ENCODE results near the gene SYT7.
"Not testable (repeated sequence)": the region's sequence is repeated elsewhere in the genome, so short reads cannot be mapped to it uniquely, and the experiment has no call there.

Gene SYT7

GRCh38 chr11:61480994-61481335, 99.9 kb downstream of the SYT7 start:
- no peak for DNase-seq (ENCODE audit: low read depth in 2 of 2, low spot score in 1 of 2)

- DNase-seq (ENCODE audit: low read depth in 2 of 2, low spot score in 1 of 2): no peak
Measured at GRCh38 chr11:61480261-61480993, 100.4 kb downstream of the SYT7 start.

- not testable (repeated sequence) for DNase-seq (ENCODE audit: low read depth in 2 of 2, low spot score in 1 of 2)
Measured at GRCh38 chr11:61479360-61480058, 101.4 kb downstream of the SYT7 start.

- peak; percentile 33 to 38 for DNase-seq (ENCODE audit: low read depth in 2 of 2, low spot score in 1 of 2)
Measured at GRCh38 chr11:61477727-61478148, 103.1 kb downstream of the SYT7 start.

- no peak for DNase-seq (ENCODE audit: low read depth in 2 of 2, low spot score in 1 of 2)
Measured at GRCh38 chr11:61477126-61477525, 103.8 kb downstream of the SYT7 start.

GRCh38 chr11:61476371-61476770, 104.5 kb downstream of the SYT7 start:
- no peak for DNase-seq (ENCODE audit: low read depth in 2 of 2, low spot score in 1 of 2)

- DNase-seq (ENCODE audit: low read depth in 2 of 2, low spot score in 1 of 2): no peak
Measured at GRCh38 chr11:61475433-61475832, 105.4 kb downstream of the SYT7 start.

GRCh38 chr11:61474013-61474643, 106.7 kb downstream of the SYT7 start:
- no peak for DNase-seq (ENCODE audit: low read depth in 2 of 2, low spot score in 1 of 2)

GRCh38 chr11:61473370-61474012, 107.4 kb downstream of the SYT7 start:
- DNase-seq (ENCODE audit: low read depth in 2 of 2, low spot score in 1 of 2): no peak

GRCh38 chr11:61472868-61473267, 108.0 kb downstream of the SYT7 start:
- DNase-seq (ENCODE audit: low read depth in 2 of 2, low spot score in 1 of 2): no peak

GRCh38 chr11:61472282-61472681, 108.6 kb downstream of the SYT7 start:
- DNase-seq (ENCODE audit: low read depth in 2 of 2, low spot score in 1 of 2): no peak

- DNase-seq (ENCODE audit: low read depth in 2 of 2, low spot score in 1 of 2): no peak
Measured at GRCh38 chr11:61468002-61468401, 112.9 kb downstream of the SYT7 start.

- DNase-seq (ENCODE audit: low read depth in 2 of 2, low spot score in 1 of 2): not testable (repeated sequence)
Measured at GRCh38 chr11:61467602-61468001, 113.3 kb downstream of the SYT7 start.

Measured in stimulated activated CD8-positive, alpha-beta memory T cell treated with anti-CD3 and anti-CD28 coated beads, Interleukin-4, amount 100 ng/mL, for 1 hour (primary cell).